NCI-H1694 (cell line): ENCODE measurements around the gene DCUN1D1.
A peak's percentile ranks its signal among the peaks of the same experiment; 100 is the strongest.

Experiments used
- DNase-seq: peaks from one replicate; lab custom pipeline; 2025; lab: John Stamatoyannopoulos, UW

The DCUN1D1 gene

DNA sequence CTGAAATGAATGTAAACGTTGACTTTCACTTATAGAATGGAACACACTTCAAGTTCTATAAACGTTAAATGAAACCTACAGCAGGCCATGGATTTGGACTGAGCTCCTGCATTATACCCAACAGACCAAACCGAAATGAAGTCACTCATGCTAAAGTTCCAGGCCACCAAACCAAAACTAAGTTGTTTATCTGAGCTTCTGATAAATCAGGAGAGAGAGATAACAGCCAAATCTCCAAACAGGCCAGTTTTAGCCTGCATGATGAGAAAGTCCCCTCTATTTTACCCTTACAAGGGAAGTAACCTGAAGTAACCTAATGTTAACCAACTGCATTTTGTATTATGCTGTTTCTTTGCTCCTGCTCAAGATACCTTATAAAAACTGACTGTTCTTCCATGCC lies 44.5 kb downstream of the DCUN1D1 start:
- no peak for DNase-seq

DNA sequence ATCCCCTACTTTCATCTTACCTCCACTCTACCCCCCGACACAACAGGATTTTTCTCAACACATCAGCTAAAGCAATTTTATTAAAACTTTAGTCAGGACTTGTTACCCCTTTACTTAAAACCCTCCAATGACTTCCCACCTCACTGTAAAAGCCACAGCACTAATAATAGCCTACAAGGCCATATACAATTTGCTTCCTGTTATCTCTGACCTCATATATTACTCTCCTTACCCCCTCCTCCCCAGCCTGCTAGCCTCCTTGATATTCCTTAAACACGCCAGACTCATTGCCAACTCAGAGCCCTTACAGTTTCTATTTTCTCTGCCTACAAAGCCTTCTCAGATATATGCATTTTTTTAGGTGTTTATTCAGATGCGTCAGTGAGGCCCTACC lies 54.4 kb downstream of the DCUN1D1 start:
- no peak for DNase-seq

DNA sequence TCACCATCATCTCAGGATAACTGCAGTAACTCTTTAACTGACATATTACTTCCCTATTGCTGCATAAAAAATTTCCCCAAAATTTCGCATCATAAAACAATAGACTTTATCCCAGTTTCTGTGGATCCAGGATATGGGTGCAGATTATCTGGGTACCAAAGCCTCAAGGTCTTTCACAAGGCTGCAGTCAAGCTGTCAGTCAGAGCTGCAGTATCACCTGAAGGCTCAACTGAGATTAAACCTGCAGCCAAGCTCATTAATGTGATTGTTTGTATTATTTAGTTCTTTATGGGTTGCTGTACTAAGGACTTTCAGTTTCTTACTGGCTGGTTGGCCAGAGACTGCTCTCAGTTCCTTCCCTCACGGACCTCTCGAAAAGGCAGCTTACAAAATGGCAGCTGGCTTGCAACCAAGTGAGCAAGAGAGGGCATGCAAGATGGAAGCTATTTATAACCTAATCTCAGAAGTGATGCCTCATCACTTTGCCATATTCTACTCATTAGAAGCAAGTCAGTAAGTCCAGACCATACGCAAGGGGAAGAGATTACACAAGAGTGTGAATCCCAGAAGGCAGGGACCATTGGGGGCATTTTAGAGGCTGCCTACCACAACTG lies 54.9 kb downstream of the DCUN1D1 start:
- DNase-seq, result no peak

DNA sequence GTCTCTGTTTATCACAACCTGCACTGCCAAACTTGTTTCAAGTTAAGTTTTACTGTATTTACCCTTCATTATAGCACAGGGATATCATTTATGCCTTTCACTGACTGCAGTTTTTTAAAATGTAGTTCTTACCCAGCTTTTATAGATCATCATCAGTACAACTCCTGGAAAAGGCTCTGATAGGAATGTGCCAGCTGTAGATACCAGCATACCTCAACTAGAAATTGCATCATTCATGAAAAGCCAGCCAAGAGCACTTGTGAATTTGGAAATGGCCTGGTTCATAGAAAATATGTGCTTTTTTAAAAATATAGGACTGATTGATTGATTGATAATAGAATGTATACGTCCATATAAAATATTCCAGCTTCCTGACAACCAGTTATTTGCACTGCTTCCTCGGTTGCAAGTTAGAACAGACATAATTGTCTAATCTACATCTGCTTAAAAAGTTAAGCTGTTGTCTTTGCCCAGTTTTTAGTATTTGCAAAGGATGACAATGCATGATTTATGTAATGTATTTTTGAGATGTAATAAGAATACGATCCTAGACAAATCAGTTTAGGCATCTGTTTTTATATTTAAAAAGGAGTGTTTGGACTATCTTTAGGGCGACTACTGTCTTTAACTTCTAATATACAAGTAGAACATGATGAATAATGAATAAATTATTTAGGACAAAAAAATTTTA lies 58.5 kb downstream of the DCUN1D1 start:
- DNase-seq, result no peak

DNA sequence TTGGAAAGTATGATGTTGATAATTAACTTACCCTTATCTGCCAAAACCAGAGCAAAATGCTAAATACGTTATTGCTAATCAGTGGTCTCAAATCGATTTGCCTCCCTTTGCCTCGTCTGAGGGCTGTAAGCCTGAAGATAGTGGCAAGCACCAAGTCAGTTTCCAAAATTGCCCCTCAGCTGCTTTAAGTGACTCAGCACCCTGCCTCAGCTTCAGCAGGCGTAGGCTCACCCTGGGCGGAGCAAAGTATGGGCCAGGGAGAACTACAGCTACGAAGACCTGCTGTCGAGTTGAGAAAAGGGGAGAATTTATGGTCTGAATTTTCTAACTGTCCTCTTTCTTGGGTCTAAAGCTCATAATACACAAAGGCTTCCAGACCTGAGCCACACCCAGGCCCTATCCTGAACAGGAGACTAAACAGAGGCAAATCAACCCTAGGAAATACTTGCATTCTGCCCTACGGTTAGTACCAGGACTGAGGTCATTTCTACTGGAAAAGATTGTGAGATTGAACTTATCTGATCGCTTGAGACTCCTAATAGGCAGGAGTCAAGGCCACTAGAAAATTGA lies 59.7 kb downstream of the DCUN1D1 start:
- DNase-seq, result no peak

DNA sequence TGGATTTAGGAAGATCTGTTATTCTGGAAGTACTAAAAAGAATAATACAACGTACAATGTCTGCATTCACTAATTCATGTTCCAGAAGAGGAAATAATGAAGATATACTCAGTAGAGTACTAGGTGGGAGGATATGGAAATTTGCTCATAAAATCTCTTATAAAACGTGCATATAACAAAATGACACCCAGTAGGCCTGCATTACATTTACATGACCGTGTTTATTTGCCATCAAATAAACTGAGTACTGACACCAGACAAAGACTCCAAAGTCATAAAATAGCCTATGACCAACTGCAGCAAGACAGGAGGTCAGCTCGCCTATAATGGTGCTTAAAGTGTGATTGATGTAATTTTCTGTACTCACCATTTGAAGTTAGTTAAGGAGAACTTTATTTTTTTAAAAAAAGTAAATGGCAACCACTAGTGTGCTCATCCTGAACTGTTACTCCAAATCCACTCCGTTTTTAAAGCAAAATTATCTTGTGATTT lies 60.4 kb downstream of the DCUN1D1 start:
- DNase-seq, result no peak

DNA sequence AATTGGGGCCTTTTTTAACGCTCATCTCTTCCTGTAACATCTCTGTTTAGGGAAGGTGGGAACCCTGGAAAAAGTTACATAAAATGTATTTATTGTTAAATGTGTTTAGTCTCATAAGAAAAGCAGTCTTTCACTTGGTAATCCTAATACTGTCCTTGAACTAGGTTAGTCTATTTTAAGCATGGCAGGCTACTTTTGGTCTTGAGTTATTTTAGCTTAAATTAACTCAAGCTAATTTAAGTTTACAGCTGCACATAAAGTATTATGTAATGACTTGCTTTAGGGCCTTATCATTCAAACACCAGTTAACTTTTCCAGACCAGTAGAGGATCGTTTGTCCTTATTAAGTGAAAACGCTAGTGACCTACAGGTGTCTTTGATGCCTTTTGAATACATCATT lies 63.2 kb downstream of the DCUN1D1 start:
- no peak for DNase-seq

DNA sequence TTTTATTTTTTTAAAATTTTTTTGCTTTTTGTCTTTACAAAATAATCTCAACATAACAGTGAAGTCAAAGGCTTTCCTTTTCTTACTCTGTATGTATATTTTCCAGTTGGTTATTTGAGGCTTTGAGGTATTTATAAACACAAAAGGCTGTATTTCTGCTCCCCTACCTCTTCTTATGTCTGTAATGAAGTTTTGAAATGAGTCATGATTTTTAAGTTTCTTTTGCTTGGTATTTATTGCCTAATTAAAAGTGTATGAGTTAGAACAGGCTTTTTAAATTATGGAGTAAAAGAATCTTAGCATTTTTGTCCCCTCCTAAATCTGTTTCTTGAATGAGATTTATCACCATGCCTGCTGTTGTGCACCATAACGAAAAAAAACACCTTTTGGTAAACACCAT lies 66.0 kb downstream of the DCUN1D1 start:
- DNase-seq, result no peak

DNA sequence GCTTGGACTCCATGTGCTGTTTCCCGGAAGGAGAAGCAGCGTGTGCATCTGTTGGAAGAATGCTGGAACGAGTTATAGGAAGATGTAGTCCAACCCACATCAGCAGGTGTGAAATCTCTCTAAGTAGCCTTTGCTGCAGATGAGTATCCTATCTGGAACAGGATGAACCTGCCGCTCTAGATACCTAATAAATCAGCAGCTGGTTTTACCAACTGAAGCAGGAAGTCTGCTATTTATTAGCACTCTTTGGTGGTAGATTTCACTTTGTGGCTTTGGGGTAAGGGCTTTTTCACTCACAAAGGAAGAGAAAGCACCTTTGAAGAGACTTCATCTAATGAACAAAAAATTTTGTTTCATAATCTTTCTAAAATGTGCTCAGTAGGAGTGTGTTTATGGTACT lies 66.4 kb downstream of the DCUN1D1 start:
- no peak for DNase-seq

DNA sequence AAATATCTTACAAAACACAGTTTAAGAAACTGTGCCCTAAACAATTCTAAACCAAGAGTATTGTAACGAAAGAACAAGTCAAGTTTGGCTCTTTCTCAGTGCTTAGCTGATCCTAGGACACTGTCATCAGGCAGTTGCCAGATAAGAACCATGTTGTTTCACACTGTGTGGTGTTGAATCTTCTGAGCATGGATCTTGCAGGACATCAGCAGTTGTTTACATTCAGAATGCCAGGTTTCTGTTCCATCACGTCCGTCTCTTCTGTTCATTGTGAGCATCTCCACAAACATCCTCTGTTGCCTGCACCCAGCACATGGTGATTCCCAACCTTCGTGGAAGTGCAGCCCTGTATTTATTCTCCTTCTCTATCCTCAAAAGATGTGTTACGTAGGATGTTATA lies 67.9 kb downstream of the DCUN1D1 start:
- DNase-seq, result no peak

DNA sequence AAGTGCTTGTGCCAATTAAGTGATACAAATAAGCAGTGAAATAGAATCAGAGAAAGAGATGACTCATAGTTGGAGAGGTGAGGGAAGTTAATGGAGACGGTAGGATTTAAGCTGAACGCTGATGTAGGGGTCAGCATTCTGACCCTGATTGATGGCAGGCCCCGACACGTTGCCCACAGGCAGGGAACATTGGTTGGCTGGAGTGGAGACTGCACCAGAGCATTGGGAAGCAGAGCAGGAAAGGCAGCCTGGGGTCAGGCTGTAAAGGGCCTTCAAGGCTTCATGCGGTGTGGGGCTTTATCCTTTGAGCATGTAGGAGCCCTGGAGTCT lies 68.6 kb downstream of the DCUN1D1 start:
- DNase-seq, result no peak

DNA sequence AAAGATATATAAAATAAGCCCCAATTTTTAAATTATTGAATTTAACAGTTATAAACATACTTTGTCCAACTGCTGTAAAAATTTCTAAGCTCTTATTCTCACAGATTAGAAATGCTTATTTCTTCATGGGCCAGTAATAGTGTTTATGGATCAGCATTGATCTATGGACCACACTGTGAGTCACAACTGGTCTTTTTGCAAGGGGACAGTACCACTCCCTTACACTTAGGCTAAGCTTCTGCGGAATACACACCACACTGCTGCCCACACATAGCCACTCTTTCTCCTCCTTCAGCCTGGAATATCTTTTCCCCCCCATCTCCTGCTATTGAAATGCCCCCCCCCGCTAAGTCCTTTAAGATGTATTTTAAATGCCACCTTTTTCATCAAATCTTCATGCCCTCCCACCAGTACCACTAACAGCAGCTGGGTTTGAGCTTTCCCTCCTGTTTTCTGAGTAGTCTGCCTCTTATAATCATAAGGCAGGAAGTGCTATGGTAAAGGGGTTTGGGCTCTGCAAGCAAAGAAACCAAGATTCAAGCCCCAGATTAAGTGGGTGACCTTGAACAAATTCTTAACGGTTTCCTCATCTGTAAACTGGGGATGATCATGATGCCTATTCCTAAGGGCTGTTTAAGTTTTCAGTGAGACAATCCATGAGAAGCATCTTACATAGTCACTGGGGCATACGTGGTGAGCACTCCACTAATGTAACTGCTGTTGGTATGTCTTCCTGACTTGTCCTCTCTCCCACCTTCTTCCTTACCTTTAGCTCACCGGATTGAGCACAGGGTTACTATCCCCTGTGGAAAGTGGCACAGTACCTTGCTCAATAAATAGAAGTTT lies 69.2 kb downstream of the DCUN1D1 start:
- no peak for DNase-seq

DNA sequence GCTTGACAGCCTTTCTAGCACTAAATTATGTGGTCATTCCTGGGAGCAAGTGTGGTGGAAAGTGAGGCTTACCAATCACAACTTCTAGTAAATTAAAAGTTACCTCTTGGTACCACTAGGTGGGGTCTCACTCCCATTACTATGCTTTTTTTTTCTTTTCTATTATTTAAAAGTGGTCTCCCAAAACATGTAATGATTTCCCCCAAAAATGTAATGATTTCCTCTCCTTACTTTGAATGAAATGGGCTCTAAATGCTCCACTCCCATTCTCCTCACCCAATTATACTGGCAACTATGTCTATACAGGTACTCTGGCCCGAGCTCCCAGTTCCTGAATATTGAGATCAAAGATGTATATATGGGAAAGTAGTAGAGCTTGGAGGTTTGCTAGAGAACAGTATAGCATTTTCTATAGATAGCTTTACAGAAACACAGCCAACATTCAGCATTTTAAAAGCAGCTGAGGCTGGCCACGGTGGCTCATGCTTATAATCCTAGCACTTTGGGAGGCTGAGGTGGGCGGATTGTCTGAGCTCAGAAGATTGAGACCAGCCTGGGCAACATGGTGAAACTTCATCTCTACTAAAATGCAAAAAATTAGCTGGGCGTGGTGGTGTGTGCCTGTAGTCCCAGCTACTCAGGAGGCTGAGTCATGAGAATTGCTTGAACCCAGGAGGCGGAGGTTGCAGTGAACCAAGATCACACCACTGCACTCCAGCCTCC lies 70.9 kb downstream of the DCUN1D1 start:
- peak; percentile 30 for DNase-seq

DNA sequence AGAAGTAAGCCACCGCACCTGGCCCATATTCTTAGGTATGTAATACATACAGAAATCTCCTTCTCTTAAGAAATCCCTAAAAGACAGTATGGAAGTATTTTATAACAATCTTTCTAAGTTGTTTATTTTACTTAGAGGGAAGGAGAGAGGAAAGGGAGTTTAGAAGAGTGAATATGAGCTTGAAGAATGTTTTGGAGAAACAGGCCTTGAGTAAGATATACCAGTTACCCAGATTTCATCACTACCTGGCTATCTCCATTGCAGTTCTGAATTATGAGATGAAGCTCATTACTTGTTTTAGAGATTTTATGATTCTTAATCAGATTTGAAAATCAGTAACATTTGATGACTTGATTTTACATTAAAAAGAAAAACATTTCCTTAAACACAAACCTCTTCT lies 71.9 kb downstream of the DCUN1D1 start:
- DNase-seq, result no peak

DNA sequence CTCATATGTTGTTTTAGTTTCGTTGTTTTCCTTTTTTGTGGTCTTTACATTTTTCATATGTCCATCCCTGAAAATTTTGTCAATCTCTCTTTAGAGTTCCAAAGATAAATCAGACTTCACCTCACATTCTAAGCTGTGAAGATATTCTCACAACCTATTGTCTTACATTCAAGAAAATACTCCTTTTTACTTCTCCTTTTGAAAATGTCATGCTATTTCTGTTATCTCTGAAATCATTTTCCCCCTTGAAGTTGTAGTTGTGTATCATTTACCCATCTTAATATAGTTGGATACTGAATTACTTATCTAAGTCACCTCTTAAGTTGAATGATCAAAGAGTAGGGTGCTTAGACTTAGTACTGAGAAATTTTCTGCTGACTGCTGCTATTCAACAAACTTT lies 74.3 kb downstream of the DCUN1D1 start:
- no peak for DNase-seq

DNA sequence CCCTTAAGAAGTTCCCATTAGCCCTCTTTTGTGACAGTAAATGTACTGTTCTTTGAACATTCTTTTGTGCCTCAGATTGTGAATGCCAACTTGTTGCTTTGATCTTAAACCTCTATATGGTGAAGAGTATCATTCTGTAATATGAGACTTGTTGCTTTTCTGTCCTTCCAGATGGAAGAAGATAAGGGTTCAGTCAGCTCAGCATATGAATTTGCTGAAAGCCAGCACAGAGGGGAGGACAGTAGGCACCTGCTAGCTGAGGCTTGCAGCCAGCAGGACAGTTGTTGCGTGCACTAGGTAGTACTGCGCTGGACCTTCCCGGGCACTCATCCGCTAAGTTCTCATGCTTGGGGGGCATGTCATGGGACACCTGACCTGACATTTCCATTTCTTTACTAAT lies 74.7 kb downstream of the DCUN1D1 start:
- no peak for DNase-seq

DNA sequence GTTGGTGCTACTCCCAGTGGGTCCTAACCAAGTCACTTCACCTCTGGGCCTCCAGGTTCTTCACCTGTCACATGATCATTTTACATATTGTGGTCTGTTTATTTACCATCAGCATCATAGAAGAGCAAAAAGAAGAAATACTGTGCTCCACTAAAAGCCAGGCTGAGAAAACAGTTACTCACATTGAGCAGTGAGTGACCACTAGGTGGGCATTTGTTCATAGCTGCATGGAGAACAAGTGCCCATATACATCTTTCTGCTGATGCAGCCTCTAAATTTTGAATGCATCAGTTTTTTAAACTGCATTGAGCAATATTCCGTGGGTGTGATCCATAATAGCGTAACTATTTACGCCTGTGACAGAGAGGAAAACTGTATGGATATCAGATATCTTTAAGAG lies 76.2 kb downstream of the DCUN1D1 start:
- DNase-seq, result no peak

DNA sequence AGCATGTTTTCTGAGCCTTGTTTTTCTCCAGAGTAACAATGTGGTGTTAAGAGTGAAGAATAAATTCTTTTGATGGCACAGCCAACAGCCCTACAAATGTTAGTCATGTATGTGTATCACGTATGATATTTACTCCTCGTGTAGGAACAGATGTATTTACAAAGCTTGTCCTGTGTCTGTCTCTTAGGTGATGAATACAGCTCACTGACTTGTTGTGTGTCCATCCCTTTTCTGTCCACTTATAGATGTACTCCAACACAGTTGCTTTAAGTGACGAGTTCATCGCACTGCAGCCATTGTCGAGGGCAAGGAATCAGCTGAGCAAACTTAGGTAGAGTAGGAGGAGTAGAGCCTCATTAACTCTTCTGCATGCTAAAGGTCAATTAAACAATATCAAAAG lies 78.1 kb downstream of the DCUN1D1 start:
- no peak for DNase-seq

DNA sequence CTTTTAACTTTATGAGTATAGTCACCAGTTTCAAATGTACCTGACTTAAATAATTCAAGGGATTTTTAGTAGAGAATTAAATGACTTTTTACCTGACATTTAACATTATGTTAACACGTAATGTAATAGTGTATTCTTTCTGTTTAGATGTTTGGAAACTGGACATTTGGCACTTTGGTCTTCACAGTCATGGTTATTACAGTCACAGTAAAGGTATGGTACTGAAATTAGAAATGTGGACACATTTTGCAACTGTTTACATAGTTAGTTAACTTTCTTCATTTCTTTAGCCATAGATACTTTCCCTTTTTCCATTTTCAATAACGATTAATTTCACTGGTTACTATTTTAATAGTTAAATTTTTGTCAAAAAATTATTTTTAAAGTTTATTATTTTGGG lies 83.8 kb downstream of the DCUN1D1 start:
- DNase-seq, result no peak

DNA sequence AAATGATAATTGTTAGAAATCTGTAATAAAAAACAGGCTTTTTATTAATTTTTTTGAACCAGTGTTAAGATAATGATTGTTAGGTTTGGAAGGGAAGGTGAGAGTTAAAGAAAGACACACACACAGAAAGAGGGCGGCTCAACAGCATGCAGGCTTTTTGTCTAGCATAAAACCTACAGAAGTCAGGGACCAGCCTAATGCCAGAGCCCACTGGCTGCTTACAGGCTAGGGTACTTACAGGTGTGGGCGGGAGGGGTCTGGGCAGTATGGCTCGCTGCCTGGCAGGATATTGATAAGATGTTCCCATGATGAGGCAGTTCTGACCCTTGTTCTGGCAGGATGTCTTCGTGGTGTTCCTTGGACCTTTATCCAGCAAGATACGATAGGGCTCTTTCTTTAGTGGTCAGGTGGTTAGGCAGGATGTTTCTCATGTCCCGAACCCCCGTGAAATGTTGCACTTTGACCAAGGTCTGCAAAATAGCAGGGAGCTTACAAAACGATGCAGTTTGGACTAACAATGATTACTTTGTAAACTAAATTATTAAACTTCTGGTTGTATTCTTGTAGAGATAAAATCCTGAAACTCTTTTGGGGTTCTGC lies 84.7 kb downstream of the DCUN1D1 start:
- DNase-seq, result no peak

DNA sequence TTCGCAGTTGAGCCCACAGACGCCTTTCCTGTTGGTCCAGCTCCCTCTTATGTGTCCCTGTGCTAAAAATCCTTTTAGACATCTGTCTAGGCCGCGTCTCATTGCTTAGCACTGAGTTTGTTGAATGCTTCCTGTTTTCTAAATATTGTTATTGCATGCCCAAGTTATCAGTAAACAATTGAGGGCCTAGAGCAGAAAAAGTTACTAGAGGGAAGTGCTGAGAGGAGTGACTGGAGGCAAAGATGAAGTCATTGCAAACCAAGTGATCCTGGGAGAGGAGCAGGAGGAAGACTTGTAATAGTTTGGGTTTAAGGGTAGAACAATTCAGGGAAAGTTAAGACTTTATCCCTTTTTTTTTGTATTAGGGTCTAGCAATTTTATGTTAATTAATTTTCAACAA lies 88.1 kb downstream of the DCUN1D1 start:
- DNase-seq, result no peak

DNA sequence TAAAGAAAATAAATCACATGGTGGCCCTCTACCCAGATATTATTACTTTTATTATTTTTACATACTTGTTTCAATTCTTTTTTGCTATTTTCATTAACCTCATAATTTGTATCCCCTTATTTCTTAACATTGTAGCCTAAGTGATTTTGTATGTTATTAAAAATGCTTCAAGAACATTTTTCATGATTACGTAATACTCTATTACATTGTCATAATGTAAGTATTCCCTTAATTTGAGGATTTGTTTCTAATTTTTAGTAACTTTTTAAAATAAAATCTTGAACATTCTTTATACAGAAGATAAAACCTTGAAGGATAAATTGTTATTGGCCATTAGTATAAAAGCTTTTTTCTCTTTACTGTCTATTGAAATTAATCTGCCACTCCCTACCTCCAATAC lies 89.0 kb downstream of the DCUN1D1 start:
- no peak for DNase-seq
